ENCODE measurements around the gene FCSK.
"Not testable (repeated sequence)": the region's sequence is repeated elsewhere in the genome, so short reads cannot be mapped to it uniquely, and the experiment has no call there.

Gene FCSK

DNA sequence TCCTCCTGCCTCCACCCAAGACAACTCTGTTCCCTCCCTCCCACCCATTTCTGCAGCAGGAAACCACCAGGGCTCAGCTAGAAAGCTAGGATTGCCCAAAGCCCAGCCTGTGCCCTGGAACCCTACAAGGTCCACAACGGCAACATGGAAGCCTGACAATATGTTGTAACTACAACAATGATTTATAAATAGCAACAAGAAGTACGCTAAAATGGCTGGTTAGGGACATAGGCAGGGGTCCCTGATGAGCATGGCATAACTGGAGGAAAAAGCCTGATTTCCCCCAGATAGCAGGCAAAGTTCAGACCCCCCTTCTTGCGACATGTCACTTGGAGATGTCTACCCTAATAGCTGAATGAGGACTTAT lies 22.1 kb upstream of the FCSK start:
- no peak for DNase-seq (ENCODE audit: low read depth)

DNA sequence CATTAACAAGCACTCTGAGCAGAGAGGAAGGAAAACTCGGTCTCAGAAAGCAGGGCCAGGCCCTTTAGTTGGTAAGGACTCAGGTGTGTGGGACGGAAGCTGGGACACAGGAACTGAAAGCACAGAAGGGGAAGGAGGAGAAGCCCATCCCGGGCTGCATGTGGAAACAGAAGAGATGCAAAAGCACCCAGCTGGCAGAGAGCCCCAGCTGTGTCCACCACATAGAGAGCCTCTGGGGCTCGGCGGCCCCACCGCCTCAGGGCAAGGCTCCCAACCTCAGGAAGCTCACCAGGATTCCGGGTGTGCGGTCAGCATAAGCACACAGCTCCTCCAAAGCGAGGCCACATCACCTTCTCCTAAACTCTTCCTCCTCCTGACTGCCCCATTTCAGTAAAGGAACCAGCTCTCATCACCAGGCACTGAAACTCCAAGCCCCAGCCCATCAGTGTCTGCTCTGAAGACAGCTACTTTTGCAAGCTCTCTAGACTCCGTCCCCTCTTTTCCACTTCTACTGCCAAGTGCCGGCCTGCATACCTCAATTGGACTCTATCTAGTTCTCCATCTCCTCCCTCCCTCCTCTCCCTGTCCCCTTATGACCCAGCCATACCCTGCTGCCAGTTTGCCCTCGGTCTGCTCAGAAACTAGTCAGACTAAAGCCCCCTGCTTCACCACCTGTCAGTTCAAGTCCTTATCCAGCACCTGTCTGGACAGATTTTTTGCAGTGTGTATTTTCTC lies 21.5 kb upstream of the FCSK start:
- DNase-seq (ENCODE audit: low read depth): no peak

DNA sequence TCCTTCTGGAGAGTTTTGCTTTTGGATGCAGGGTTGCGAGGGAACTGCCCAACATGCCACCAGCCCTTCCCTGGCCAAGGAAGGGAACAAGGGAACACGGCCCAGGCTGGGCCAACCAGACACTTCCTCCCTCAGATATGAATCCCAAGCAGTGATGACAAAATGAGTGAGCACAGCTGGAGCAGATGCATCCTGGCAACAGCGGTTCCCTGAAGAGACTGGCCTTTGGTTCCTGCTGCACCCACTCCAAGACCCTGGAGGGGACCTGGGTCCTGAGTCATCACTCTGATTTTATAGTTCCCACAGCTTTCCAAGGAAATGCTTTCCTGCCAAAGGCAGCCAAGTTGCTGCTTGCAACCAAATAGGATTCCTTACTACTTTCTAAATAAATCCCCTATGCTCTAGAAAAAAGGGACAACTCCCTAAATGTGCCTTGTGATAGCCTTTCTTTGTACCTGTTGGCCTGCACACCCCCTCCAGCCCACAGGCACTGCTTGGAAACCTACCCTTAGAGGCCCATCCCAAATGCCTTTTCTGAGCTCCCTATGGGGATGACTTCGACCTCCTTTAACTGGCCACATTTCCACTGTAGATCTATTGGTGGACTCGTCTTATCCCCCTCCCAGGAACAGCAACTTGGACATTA lies 20.8 kb upstream of the FCSK start:
- peak; percentile 60 for DNase-seq (ENCODE audit: low read depth)

DNA sequence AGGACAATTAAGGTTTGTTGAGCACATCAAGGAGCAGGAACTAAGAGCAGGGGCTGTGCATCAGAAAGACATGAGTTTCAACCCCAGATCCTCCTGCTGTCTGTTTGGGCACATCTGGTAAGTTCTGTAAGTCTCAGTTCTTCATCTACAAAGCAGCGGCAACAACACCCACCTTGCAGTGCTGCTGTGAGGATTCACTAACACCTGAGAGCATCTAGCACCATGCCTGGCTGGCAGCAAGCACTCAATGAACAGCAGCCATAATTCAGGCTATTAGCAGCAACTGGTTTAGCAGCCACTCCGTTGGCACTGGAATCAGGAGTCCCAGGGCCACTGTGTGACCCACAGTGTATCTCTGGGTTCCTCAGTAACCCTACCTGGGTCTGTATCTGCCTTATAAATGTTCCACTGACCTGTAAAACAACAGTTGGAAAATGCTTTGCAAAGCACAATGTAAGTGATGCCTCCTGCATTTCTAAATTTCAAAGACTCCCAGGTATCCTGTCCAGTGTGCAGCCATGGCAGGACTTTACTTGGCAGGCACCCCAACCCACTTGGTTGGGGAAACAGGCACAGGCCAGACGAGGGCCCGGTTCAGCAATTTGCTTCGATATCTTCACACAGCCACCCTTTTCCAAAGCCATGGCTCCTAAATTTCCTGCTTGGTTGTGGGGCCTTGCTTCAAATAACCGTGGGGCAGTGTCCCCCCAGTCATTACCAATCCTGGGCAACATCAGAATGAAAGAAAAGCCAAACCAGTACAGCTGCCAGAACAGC lies 19.7 kb upstream of the FCSK start:
- no peak for DNase-seq (ENCODE audit: low read depth)

DNA sequence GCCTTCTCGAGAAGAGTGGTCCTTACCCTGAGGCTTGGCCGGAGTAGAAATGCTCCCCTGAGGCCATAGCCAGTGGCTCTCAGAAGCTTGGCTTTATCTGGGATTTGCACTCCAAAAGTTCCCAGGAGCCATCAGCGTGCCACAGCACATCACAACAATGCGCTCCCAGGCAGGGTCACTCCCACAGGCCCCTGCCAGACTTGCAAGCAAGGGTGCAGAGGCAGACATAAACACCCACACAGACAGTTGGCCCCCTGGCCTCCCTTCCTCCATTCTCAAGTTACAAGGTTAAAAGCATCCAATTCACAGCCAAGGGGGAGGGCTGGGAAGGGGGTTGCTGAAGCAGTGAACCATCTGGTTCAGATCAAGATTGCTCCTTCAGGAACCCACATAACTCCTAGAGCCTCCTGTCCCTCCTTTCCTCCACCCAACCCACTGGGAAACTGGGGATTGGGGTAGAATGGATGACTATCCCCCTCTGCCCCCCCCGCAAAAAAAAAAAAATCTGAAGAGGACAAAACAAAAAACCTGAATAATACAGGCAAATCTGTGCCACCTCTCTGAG lies 17.3 kb upstream of the FCSK start:
- DNase-seq (ENCODE audit: low read depth): peak; percentile 83

DNA sequence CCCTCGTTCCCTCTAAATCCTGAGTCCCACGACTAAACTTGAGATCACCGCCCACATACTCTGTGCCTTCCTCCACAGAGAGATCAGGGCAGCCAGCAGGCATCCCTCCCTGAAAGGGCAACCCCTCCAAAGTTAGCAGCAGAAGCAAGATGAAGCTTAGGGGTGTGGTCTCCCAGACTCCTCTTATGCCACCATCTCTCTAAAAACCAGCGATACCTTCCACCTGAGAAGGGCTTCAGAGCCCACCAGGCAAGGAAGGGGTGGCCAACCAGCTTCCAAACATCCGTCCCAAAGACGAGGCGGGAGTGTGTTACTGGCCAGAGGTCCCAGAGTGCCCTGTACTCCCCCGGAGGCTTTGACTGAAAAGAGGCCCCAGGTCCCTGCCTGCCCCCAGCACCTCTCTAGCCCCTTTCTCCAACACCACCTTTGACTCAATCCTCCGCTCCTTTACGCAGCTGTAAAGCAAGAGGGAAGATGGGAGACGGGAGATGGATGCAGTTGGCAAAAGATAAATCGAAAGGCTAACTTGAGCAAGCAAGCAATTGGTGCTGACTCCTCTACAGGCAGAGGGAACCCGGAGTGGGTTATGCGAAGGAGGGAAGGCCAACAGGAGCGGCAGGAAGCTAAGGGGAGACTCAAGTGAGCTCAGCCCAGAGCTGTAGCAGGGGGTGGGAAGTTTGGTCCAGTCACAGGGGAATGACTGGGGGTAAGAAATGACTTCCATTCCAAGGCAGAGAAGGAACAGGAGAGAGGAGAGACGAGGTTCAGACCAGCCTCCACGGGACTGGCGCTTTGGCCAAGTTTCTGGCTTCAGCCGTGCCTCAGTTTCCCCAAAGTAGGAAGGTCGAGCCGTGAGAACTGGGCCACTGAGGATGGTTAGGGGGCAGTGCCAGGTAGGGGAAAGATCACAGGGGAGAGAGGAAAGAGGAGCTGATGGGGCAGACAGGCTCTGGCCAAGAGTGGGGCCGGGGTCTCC lies 16.5 kb upstream of the FCSK start:
- DNase-seq (ENCODE audit: low read depth): no peak

DNA sequence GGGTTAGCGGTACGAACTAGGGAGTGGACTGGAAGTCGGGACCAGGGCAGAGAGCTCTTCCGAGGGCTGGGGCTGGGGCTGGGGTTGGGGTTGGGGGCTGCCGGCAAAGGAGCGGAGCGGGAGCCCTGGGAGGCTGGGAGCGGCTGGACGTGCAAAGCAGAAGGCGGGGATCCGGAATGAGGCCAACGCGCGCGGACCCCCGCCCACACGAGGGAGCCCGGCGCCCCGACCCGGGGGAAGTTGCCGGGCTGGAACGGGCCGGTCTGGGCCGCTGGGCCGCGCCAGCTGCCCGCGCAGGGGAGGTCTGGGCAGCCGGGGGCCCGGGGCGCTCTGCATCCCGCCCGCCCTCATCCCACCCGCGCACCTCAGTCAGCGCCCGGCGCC lies 15.8 kb upstream of the FCSK start:
- no peak for DNase-seq (ENCODE audit: low read depth)

DNA sequence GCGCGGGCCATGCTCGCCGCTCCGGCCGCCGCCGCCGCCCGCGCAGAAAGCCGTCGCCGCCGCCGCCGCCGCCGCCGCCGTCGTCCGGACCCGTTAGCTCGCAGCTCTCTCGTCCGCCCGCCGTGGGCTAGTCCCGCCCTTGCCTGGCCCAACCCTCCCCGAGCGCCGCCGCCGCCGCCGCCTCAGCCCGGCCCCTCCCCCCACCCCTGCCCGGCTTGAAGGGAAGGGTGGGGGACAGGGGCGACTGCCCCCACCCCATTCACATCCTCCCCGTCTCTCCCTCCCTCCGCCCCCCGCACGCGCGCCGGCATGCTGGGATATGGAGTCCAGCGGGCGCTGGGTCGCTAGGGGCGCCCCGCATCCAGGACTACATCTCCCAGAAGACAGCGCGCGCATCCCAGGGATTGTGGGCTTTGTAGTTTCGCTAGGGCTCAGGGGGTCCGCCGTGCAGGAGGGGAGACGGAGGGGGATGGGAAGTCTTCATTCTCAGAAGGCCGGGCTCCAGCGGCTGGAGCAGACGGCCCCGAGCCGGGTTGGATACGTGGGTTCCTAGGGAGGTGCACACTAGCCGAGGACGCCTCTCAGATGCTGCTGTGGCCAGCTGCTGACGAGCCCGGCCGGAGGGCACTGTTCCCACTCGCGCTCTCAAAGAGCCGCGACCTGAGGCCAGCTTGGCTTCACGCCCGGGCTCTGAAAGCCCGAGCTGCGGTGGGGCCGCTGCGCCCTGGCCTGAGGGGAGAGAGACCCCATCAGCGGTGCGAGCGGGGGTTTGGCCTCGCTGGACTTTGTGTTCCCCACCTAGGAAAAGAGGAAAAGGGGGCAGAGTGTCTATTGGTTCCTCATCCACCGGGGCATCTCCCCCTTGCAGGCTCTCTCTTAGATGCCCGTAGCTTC lies 15.2 kb upstream of the FCSK start, which contains the start of gene ST3GAL2:
Gene ST3GAL2, minus strand, starts transcription at position 132 of the 894 bp plus-strand sequence. CDS start 40,570 bp downstream, outside the sequence.
- DNase-seq (ENCODE audit: low read depth): peak; percentile 57

DNA sequence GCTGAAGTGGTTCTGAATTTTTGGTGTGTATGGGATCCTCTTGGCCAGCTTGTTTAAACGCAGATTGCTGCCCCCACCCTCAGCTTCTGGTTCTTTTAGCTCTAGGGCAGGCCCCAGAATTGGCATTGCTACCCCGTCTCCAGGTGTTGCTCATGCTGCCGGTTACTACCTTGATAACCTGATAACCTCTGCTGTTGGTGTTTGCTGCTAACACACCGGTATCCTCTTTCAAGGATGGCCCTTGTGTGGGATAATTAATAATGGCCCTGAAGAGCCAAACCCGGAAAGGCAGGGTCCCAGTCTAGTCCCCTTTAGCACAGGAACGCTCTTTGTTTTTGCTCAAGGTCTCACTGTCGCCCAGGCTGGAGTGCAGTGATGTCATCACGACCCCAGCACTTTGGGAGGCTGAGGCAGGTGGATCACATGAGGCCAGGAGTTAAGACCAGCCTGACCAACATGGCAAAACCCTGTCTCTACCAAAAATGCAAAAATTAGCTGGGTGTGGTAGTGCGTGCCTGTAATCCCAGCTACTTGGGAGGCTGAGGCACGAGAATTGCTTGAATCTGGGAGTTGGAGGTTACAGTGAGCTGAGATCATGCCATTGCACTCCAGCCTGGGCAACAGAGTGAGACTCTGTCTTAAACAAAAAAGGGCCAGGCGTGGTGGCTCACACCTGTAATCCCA lies 14.2 kb upstream of the FCSK start:
- no peak for DNase-seq (ENCODE audit: low read depth)

DNA sequence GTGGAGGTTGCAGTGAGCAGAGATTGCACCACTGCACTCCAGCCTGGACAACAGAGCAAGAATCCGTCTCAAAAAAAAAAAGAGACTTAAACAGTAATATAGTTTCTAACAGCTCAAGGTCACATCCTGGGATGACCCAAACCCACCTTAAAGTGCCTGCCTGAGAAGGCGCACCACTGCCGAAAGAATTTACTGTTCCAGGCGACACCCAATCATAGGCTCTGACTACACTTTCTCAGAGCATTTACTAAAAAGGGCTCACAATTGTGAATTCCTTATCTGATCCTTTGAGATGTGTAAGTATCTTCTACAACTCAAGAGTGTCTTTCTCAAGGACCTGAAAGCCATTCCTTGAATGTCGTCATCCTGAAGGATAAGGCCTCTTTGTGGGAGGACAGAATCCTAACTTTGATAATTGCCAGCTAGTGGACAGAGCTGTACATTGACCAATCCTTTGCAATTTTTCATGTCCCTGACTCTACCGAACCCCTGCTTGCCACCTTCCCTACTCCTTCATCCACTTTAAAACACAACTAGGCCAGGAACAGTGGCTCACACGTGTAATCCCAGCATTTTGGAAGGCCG lies 12.9 kb upstream of the FCSK start:
- no peak for DNase-seq (ENCODE audit: low read depth)

DNA sequence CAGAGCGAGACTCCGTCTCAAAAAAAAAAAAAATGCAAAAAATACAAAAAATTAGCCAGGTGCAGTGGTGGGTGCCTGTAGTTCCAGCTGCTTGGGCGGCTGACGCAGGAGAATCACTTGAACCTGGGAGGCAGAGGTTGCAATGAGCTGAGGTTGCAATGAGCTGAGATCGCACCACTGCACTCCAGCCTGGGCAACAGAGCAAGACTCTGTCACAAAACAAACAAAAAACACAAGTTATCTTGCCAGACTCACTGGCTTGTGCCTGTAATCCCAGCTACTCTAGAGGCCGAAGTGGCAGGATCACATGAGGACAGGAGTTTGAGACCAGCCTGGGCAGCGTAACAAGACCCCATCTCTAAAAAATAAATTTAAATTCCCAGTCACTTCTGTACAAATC lies 12.1 kb upstream of the FCSK start:
- DNase-seq (ENCODE audit: low read depth): no peak

DNA sequence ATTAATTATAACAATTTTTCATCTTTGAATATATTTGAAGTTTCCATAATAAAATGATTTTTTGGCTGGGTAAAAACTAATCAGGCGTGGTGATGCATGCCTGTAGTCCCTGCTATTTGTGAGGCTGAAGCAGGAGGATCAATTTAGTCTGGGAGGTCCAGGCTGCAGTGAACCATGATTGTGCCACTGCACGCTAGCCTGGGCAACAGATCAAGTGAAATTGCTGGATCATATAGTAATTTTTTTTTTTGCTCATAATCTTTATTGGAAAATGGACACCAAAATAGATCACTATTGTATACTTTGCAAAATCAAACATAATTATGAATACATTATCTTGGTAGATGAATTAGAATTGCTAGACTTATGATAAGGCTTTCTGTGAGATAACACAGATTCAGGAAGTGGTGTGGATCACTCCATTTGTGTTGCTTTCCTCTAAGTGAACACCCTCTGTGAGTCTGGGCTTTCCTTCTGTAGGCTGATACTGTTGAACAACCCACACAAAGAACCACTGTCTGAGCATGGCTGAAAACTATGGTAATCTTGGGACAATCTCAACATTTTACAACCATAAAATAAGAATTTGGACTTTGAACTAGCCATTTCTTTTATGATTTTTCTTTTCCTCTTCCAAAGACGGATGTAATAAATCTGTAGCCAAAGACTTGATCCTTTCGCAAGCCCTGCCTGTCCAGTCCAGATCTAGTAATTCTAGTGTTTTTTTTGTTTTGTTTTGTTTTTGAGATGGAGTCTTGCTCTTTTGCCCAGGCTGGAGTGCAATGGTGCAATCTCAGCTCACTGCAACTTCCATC lies 9.9 kb upstream of the FCSK start:
- DNase-seq (ENCODE audit: low read depth): no peak

DNA sequence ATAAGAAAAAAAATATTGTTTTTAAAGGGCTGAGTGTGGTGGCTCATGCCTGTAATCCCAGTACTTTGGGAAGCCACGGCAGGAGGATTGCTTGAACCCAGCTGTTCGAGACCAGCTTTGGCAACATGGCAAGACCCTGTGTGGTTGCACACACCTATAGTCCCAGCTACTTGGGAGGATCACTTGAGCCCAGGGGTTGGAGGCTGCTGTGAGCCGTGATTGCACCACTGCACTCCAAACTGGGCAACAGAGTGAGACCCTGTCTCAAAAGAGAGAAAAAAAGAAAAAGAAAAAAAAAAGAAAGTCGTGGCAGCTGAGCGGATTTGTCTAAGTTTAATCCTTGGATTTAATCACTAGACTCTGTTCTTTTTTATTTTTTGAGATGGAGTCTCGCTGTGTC lies 6.3 kb upstream of the FCSK start:
- no peak for DNase-seq (ENCODE audit: low read depth)

DNA sequence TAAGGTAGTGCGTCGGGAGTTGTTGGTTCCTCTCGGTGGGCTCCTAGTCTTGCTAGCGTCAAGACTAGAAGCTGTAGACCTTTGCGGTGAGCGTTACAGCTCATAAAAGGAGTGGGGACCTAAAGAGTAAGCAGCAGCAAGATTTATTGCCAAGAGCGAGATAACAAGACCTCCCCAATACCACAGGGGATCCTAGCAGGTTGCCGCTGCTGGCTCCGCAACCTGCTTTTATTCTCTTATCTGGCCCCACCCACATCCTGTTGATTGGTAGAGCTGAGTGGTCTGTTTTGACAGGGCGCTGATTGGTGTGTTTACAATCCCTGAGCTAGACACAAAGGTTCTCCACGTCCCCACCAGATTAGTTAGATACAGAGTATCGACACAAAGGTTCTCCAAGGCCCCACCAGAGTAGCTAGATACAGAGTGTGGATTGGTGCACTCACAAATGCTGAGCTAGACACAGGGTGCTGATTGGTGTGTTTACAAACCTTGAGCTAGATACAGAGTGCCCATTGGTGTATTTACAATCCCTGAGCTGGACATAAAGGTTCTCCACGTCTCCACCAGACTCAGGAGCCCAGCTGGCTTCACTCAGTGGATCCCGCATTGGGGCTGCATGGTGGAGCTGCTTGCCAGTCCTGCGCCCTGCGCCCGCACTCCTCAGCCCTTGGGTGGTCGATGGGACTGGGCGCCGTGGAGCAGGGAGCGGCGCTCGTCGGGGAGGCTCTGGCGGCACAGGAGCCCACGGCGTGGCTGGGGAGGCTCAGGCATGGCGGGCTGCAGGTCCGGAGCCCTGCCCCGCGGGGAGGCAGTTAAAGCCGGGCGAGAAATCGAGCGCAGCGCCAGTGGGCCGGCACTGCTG lies 4.0 kb upstream of the FCSK start:
- not testable (repeated sequence) for DNase-seq (ENCODE audit: low read depth)

DNA sequence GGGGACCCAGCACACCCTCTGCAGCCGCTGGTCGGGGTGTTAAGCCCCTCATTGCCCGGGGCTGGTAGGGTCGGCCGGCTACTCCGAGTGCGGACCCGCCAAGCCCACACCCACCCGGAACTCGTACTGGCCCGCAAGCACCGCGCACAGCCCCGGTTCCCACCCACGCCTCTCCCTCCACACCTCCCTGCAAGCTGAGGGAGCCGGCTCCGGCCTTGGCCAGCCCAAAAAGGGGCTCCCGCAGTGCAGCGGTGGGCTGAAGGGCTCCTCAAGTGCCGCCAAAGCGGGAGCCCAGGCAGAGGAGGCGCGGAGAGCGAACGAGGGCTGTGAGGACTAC lies 3.4 kb upstream of the FCSK start:
- not testable (repeated sequence) for DNase-seq (ENCODE audit: low read depth)

DNA sequence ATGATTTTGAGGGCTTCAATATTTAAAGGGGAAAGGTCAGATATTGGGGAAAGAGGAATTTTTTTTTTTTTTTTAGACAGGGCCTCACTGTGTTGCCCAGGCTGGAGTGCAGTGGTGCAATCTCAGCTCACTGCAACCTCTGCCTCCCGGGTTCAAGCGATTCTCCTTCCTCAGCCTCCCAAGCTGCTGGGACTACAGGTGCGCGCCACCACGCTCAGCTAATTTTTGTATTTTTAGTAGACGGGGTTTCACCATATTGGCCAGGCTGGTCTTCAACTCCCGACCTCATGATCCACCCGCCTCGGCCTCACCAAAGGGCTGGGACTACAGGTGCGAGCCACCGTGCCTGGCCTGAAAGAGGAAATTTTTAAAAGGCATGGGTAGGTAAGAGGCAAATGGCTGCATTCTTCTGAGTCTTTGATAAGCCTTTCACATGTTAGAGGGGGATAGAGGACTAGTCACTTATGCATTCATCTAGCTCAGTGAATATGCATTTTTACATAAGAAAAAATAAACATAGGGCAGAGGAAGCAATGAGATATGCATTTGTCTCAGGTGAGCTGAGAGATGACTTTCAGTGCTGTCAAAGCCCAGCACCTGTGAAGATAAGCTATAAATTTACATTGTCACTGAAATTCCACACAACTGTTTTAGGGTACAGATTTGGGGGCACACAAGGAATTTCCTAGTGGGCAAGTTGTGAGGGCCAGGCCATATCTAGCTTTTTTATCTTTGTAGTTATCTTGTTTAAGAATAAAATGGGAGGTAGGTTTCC lies 1.1 kb upstream of the FCSK start:
- no peak for DNase-seq (ENCODE audit: low read depth)

DNA sequence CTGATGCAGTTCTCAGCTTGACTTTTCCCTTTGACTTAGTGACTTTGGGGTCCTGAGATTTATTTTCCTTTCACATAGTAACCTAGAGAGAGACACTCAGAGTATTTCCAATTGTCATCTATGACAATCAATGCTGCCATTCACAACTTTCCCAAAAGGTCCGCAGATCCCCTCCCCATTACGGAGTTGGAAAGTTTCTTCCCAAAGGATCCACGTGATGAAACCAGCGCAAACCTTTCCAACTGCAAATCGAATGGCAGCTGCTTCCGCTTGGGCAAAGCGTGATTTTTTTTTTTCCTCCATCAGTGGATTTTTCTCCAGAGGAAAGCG lies 538 bp upstream of the FCSK start:
- DNase-seq (ENCODE audit: low read depth): no peak
